Hair follicular keratinocyte (primary cell): ENCODE measurements around the gene TWF2. TPM values are rescaled to one million over a fixed set of nuclear protein-coding genes. Genes with fewer than 3 reads are reported as not detected.

Experiments used
- total RNA-seq: library from RNA; depleted of rRNA; stranded (reverse); fragments of >200 nt; gene quantifications from 2 replicates; pipeline ENCODE4 v1.2.3, GENCODE V29; 2015

TWF2 gene
- 149 and 181 TPM in 2 replicates for total RNA-seq

GRCh38 chr3:52238761-52239701, at the start of gene TWF2:
TWF2 (minus strand) TSS chr3:52239158; CDS start chr3:52239016, 142 bp downstream.

GRCh38 chr3:52278510-52279069, 39.6 kb upstream of the TWF2 start, which contains the start of gene WDR82:
WDR82 (minus strand) TSS chr3:52278649; CDS start chr3:52278361, 288 bp downstream.

GRCh38 chr3:52245322-52246263, 6.6 kb upstream of the TWF2 start, which contains the start of gene PPM1M:
PPM1M (plus strand) TSS chr3:52245759; CDS start chr3:52245825, 66 bp downstream.

GRCh38 chr3:52225452-52226228, 13.3 kb downstream of the TWF2 start, which contains the start of gene TLR9:
TLR9 (minus strand) TSS chr3:52225645; CDS start chr3:52225529, 116 bp downstream.

GRCh38 chr3:52197842-52198625, 40.9 kb downstream of the TWF2 start, which contains the start of gene ALAS1:
ALAS1 (plus strand) TSS chr3:52198160; CDS start chr3:52199242, 1,082 bp downstream.

Other genes starting within 250 kb of the TWF2 start
- gene RPL29, start 243.3 kb downstream of the TWF2 start, total RNA-seq, result 2,114 and 2,340 TPM in 2 replicates
- gene DUSP7, start 182.6 kb downstream of the TWF2 start, total RNA-seq, result 118 and 162 TPM in 2 replicates
- gene POC1A, start 84.7 kb downstream of the TWF2 start, total RNA-seq, result 8.7 and 23.7 TPM in 2 replicates
- 43.8 and 52.0 TPM in 2 replicates for gene ALAS1, start 41.0 kb downstream of the TWF2 start, total RNA-seq
- gene TLR9, start 13.5 kb downstream of the TWF2 start, total RNA-seq, result not detected in 2 replicates
- gene PPM1M, start 6.6 kb upstream of the TWF2 start, total RNA-seq, result 7.6 and 9.9 TPM in 2 replicates
- 44.5 and 51.0 TPM in 2 replicates for gene WDR82, start 39.5 kb upstream of the TWF2 start, total RNA-seq
- 10.3 and 15.7 TPM in 2 replicates for gene GLYCTK, start 48.7 kb upstream of the TWF2 start, total RNA-seq
- 0.27 and 0.86 TPM in 2 replicates for gene DNAH1, start 77.2 kb upstream of the TWF2 start, total RNA-seq
- 67.8 and 98.0 TPM in 2 replicates for gene BAP1, start 170.8 kb upstream of the TWF2 start, total RNA-seq
- 7.6 and 10.2 TPM in 2 replicates for gene PHF7, start 171.5 kb upstream of the TWF2 start, total RNA-seq
- 0.46 TPM in 1 of 2 replicates, not detected in the other for gene SEMA3G, start 205.9 kb upstream of the TWF2 start, total RNA-seq
- gene TNNC1, start 214.9 kb upstream of the TWF2 start, total RNA-seq, result not detected in 2 replicates
- gene NISCH, start 216.4 kb upstream of the TWF2 start, total RNA-seq, result 24.4 and 36.2 TPM in 2 replicates